Naive thymus-derived CD4-positive, alpha-beta T cell (primary cell): ENCODE data around the gene PCBP3. TPM values are rescaled to one million over a fixed set of nuclear protein-coding genes. Genes with fewer than 3 reads are reported as not detected.
A peak's percentile ranks its signal among the peaks of the same experiment; 100 is the strongest.
"Not testable (repeated sequence)": the region's sequence is repeated elsewhere in the genome, so short reads cannot be mapped to it uniquely, and the experiment has no call there.

Experiments used
- ATAC-seq: fragments of 150-1000 bp; cut with Tn5 transposase; 2 replicates; pipeline ENCODE4 v1.10.0; 2021; ENCODE audit warnings: mild to moderate bottlenecking, moderate library complexity
- CTCF ChIA-PET: fragments of 350-600 bp; sonication (Branson Sonifier 250); formaldehyde crosslinking; loops from one replicate; lab custom pipeline; 2021; ENCODE audit warnings: antibody characterized with exemption; lab: Charles Lee
- POLR2A ChIA-PET: fragments of 350-600 bp; sonication (Branson Sonifier 250); formaldehyde crosslinking; loops from one replicate; lab custom pipeline; 2021; ENCODE audit warnings: antibody characterized with exemption, inconsistent platforms; lab: Charles Lee
- DNase-seq, 9 donors: peaks; one replicate each; pipeline versions ENCODE4 v3.0.0 to v3.0.0-alpha.2; 2020 to 2022; ENCODE audit warnings: mixed read lengths in 1 of 9
- H3K27ac ChIP-seq: one replicate; pipeline ENCODE4 v1.7.0; 2013; ENCODE audit warnings: mild to moderate bottlenecking, low read depth, low read length, moderate library complexity
- H3K27me3 ChIP-seq, 2 donors: one replicate each; pipeline ENCODE4 v1.7.0; 2013; ENCODE audit warnings: low read length in 2 of 2, mild to moderate bottlenecking in 2 of 2, moderate library complexity in 2 of 2; ENCODE audit not compliant: control insufficient read depth in 2 of 2, insufficient read depth in 2 of 2
- H3K36me3 ChIP-seq, 3 experiments: 1 replicate in 2 of 3; 2 replicates in 1 of 3; pipeline ENCODE4 v1.7.0; 2013; ENCODE audit warnings: low read length in 3 of 3, mild to moderate bottlenecking in 3 of 3, moderate library complexity in 1 of 3; ENCODE audit not compliant: insufficient read depth in 3 of 3, control insufficient read depth in 2 of 3
- H3K4me1 ChIP-seq, 2 donors: one replicate each; pipeline ENCODE4 v1.7.0; 2013; ENCODE audit warnings: low read length in 2 of 2, mild to moderate bottlenecking in 2 of 2, moderate library complexity in 1 of 2; ENCODE audit not compliant: control insufficient read depth in 2 of 2, insufficient read depth in 2 of 2
- H3K4me3 ChIP-seq: 2 replicates; pipeline ENCODE4 v1.7.0; 2013; ENCODE audit warnings: mild to moderate bottlenecking, low read length
- H3K9me3 ChIP-seq, 3 experiments: 1 replicate in 2 of 3; 2 replicates in 1 of 3; pipeline ENCODE4 v1.7.0; 2013; ENCODE audit warnings: low read length in 3 of 3; ENCODE audit not compliant: control insufficient read depth in 2 of 3
- H3K27ac Mint-ChIP-seq, 9 donors: one replicate each; pipeline ENCODE4 v1.8.0; 2020 to 2022; ENCODE audit warnings: mixed read lengths in 9 of 9, mild to moderate bottlenecking in 8 of 9, moderate library complexity in 5 of 9, inconsistent platforms in 2 of 9
- H3K27me3 Mint-ChIP-seq, 5 donors: one replicate each; pipeline ENCODE4 v1.8.0; 2021 to 2022; ENCODE audit warnings: mixed read lengths in 5 of 5, mild to moderate bottlenecking in 1 of 5
- H3K36me3 Mint-ChIP-seq, 5 donors: one replicate each; pipeline ENCODE4 v1.8.0; 2020 to 2022; ENCODE audit warnings: mixed read lengths in 5 of 5, mild to moderate bottlenecking in 3 of 5, inconsistent platforms in 1 of 5
- H3K4me1 Mint-ChIP-seq, 7 donors: one replicate each; pipeline ENCODE4 v1.8.0; 2020 to 2022; ENCODE audit warnings: mixed read lengths in 7 of 7, mild to moderate bottlenecking in 3 of 7, inconsistent platforms in 1 of 7
- H3K4me3 Mint-ChIP-seq, 10 donors: one replicate each; pipeline ENCODE4 v1.8.0; 2020 to 2022; ENCODE audit warnings: mild to moderate bottlenecking in 10 of 10, mixed read lengths in 10 of 10, moderate library complexity in 6 of 10, inconsistent platforms in 2 of 10
- H3K9me3 Mint-ChIP-seq, 11 donors: one replicate each; pipeline ENCODE4 v1.8.0; 2020 to 2022; ENCODE audit warnings: mixed read lengths in 11 of 11, mild to moderate bottlenecking in 4 of 11, inconsistent platforms in 1 of 11, moderate library complexity in 1 of 11
- intact Hi-C, 2 donors: fragments of 100-400 bp; cut with micrococcal nuclease; formaldehyde crosslinking; loops; one replicate each; pipeline ENCODE4 v1.15.1; 2023
- polyA plus RNA-seq, 2 donors: library from polyadenylated mRNA; unstranded; fragments of 300-500 nt; fragmentation: Illumina TruSeq; gene quantifications; one replicate each; pipeline ENCODE4 v1.2.3, GENCODE V29; 2021
- total RNA-seq, 6 experiments: library from RNA in 5 of 6; stranded (reverse) in 5 of 6; gene quantifications; 1 replicate in 5 of 6; 2 replicates in 1 of 6; pipeline ENCODE4 v1.2.3 and lab custom pipeline; 2021 to 2026

PCBP3 gene
- total and polyA plus RNA-seq, 7 experiments from 2014 or later = 1.2 to 5.2 (median 1.6) TPM

DNA sequence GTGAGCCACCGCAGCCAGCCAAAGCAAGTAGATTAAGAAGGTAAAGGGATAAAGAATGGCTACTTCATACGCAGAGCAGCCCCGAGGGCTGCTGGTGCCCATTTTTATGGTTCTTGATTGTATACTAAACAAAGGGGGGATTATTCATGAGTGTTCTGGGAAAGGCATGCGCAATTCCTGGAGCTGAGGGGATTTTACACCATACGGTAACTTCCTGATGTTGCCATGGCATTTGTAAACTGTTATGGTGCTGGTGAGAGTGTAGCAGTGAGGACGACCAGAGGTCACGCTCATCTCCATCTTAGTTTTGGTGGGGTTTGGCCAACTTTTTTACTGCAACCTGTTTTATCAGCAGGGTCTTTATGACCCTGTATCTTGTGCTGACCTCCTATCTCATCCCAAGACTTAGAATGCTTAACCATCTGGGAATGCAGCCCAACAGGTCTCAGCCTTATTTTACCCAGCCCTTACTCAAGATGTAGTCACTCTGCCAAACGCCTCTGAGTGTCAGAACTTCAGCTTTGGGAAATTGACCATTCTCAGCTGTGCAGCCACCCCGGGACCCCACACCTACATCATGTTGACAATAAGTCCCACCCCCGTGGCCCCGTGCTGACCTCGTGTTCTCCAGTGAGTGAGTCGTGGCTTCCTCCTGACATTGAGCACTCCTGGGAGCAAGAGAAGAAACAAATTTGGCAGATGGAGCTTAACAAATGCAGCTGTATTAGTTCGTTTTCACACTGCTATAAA, 188.6 kb downstream of the PCBP3 start:
- CTCF ChIA-PET = no interaction called here
- Mint-ChIP-seq H3K36me3 (no peaks in the 10 kb centered on the region), H3K27me3 (no peaks in the 10 kb centered on the region), H3K4me1 (peaks cover 5 to 11% (median 10%) of the 10 kb centered on the region in 7 donors), H3K9me3 (peaks cover 0 to 4% (median 0%) of the 10 kb centered on the region in 11 donors), H3K4me3 (no peak overlapping the region), H3K27ac (peak overlapping the region in 1 of 9 donors; percentile 10)
- POLR2A ChIA-PET = no interaction called here
- Histone ChIP-seq H3K36me3 (no peaks in the 10 kb centered on the region), H3K27me3 (no peaks in the 10 kb centered on the region), H3K9me3 (no peaks in the 10 kb centered on the region), H3K4me1 (peaks cover 0 to 9% of the 10 kb centered on the region in 2 donors), H3K4me3 (no peak overlapping the region), H3K27ac (no peak overlapping the region)
- ATAC-seq (no peak), DNase-seq (no peak)
- intact Hi-C loops = no loop called here

DNA sequence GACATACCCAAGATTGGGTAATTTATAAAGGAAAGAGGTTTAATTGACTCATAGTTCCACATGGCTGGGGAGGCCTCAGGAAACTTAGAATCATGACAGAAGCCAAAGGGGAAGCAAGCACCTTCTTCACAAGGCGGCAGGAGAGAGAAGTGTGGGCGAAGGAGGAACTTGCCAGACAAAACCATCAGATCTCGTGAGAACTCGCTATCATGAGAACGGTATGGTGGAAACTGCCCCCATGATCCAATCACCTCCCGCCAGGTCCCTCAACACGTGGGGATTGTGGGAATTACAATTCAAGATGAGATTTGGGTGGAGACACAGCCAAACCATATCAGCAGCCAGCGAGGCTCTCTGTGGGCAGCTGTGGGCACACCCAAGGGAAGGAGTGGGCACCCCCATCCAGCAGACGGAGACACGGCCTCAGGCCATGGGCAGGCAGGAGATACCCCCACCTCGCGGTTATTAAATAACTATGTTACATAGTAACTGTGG, 189.3 kb downstream of the PCBP3 start:
- H3K9me3 ChIP-seq, H3K27me3 ChIP-seq, H3K27me3 Mint-ChIP-seq, POLR2A ChIA-PET, H3K4me1 ChIP-seq, H3K4me3 Mint-ChIP-seq, ATAC-seq, H3K27ac ChIP-seq, H3K4me1 Mint-ChIP-seq, DNase-seq, H3K9me3 Mint-ChIP-seq, intact Hi-C loops, H3K4me3 ChIP-seq, H3K27ac Mint-ChIP-seq, H3K36me3 Mint-ChIP-seq, H3K36me3 ChIP-seq, CTCF ChIA-PET: not testable (repeated sequence)

DNA sequence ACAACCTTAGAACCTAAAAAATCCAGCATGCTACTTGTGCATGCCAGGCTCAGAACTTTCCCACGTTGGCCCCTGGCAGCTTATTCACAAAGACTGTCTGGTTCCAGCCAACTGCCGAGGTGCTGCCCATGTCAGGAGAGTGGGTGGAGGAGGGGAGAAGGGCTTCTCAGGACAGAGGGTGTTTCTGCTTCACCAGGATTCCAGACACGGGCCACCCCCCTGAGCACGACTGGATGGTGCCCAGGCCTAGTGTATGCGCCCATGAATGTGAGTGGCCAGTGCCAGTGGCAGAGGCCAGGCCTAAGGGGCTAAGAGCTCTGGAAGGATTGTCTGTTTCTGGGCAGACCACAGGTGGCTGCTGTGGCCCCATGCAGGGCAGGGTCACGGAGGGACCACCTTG, 189.9 kb downstream of the PCBP3 start:
- no peak overlapping the region for H3K27ac ChIP-seq
- ATAC-seq = no peak
- no peaks in the 10 kb centered on the region for H3K4me1 ChIP-seq
- H3K27me3 ChIP-seq = no peaks in the 10 kb centered on the region
- no peaks in the 10 kb centered on the region for H3K36me3 Mint-ChIP-seq
- H3K9me3 Mint-ChIP-seq = peaks cover 0 to 4% (median 0%) of the 10 kb centered on the region in 11 donors
- intact Hi-C loops = no loop called here
- DNase-seq = peak in 1 of 9 donors; percentile 3
- no peaks in the 10 kb centered on the region for H3K27me3 Mint-ChIP-seq
- H3K4me1 Mint-ChIP-seq = no peaks in the 10 kb centered on the region
- no peaks in the 10 kb centered on the region for H3K9me3 ChIP-seq
- no peaks in the 10 kb centered on the region for H3K36me3 ChIP-seq
- H3K27ac Mint-ChIP-seq = no peak overlapping the region
- CTCF ChIA-PET = no interaction called here
- POLR2A ChIA-PET = no interaction called here
- H3K4me3 ChIP-seq = no peak overlapping the region
- H3K4me3 Mint-ChIP-seq = no peak overlapping the region

DNA sequence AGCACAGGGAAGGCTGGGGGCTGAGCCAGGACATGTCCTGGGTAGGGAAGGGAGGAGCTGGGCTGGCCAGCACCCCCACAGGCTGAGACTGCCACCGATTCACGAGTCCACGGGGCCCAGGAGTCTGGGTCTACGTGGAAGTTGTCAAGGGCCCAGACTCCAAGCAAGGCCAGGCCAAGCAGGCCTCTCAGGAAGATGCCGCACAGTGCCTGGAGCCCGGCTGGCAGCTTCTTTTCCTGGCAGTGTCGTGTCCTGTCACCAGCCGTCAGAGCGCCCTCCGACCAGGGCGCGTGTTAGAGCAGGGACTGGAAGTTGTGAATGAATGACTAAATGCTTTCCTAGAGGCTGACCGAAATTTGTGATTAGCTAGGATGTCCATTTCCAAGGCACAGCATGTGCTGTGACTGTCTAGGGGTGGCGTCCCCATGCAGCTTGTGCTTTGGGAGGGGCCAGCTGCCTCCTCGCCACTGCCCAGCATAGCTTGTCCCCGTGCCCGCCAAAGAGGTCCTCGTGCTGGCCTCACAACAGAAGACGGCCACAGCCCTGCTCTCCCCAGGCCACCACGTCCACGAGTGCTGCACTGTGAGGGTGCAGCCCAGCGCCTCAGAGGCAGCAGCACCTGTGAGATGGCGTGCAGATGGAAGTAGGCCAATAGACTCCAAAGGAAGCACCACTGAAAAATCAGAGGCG, 190.6 kb downstream of the PCBP3 start:
- no peaks in the 10 kb centered on the region for H3K36me3 Mint-ChIP-seq
- no peaks in the 10 kb centered on the region for H3K4me1 Mint-ChIP-seq
- no peak overlapping the region for H3K27ac ChIP-seq
- CTCF ChIA-PET = no interaction called here
- H3K9me3 ChIP-seq = no peaks in the 10 kb centered on the region
- ATAC-seq (no peak), DNase-seq (peak in 1 of 9 donors; percentile 16)
- no peak overlapping the region for H3K4me3 Mint-ChIP-seq
- peaks cover 0 to 4% (median 0%) of the 10 kb centered on the region in 11 donors for H3K9me3 Mint-ChIP-seq
- POLR2A ChIA-PET = no interaction called here
- no peaks in the 10 kb centered on the region for H3K27me3 Mint-ChIP-seq
- no peak overlapping the region for H3K27ac Mint-ChIP-seq
- H3K36me3 ChIP-seq = no peaks in the 10 kb centered on the region
- H3K27me3 ChIP-seq = no peaks in the 10 kb centered on the region
- no peak overlapping the region for H3K4me3 ChIP-seq
- no peaks in the 10 kb centered on the region for H3K4me1 ChIP-seq
- intact Hi-C loops = no loop called here

DNA sequence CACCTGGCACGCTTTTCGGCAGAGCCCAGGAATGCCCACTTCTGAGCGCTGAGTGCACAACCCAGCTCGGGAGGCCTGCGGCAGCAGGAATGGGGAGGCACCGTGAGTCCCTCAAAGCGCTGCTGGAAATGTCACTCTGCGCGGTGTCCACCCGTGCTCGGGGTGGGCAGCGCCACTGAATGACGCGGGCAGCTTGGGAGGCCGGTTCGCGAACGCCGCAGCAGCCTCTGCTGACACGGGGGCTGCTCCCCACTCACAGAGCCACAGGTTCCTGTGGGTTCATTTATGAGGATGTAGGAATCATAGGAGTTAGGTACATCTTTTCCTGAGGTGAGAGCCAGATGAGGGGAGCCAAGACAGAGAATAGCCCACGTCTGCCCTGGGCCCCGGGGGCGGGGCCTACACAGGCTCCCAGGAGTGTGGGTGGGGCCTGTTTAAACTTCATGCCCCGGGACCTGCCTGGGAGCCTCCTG, 191.3 kb downstream of the PCBP3 start:
- Histone ChIP-seq H3K4me3 (no peak overlapping the region), H3K27ac (no peak overlapping the region), H3K4me1 (no peaks in the 10 kb centered on the region), H3K36me3 (no peaks in the 10 kb centered on the region), H3K27me3 (no peaks in the 10 kb centered on the region), H3K9me3 (no peaks in the 10 kb centered on the region)
- DNase-seq = peak in 1 of 9 donors; percentile 7
- intact Hi-C loops = no loop called here
- H3K36me3 Mint-ChIP-seq = no peaks in the 10 kb centered on the region
- no peak overlapping the region for H3K4me3 Mint-ChIP-seq
- no peak for ATAC-seq
- CTCF ChIA-PET = interaction anchor here (0.8 kb wide), 1 partner anchor 661 kb away, joined by 3 read pairs; no protein-coding TSS in a partner anchor
- POLR2A ChIA-PET = no interaction called here
- no peaks in the 10 kb centered on the region for H3K27me3 Mint-ChIP-seq
- no peak overlapping the region for H3K27ac Mint-ChIP-seq
- no peaks in the 10 kb centered on the region for H3K4me1 Mint-ChIP-seq
- peaks cover 0 to 4% (median 0%) of the 10 kb centered on the region in 11 donors for H3K9me3 Mint-ChIP-seq

DNA sequence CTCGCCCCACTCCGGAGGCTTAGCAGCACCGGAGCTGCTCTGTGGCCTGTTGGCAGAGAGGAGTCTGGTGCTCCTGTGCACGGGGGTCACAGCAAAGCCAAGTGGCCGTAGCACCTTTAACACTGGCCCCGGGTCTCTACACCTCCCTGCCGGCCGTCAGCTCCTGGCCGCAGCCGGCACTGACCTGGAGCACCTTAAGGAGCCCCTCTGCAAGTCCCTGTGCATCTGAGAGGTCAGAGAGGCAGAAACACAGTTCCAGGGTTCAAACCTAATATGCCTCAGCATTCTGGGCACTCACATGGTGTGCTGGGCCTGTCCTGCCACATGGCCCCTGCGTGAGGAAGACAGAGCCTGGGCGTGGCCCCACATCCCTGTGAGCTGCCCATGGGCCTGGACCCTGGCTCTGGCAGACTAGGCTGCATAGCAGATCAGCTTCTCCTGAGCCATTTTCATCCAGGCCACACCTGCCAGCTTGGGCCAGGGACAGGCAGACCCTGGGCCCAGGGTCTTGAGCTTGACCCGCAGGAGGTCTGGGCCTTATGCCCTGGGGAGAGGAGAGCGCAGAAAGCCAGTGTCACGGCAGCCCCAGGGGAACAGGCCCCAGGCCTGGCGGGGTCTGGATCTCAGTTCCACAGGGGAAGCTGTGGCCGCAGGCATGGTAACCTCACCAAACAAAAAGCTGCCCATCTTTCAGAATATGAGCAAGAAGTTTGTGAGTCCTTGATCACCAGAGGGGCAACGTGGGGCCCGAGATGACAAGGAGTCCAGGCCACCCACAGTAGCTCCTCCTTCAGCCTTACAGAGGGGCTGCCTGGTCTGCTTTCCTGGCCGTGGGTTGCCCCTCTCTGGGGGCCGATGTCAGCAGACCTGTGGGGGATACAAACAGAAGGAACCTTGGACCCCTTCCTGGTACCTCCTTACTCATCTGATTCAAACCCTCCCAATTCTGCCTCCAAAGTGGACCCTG, 192.1 kb downstream of the PCBP3 start:
- H3K27ac ChIP-seq = no peak overlapping the region
- CTCF ChIA-PET = interaction anchor here (0.8 kb wide), 1 partner anchor 662 kb away, joined by 3 read pairs; no protein-coding TSS in a partner anchor
- Mint-ChIP-seq H3K4me3 (no peak overlapping the region), H3K27me3 (no peaks in the 10 kb centered on the region), H3K27ac (no peak overlapping the region), H3K36me3 (no peaks in the 10 kb centered on the region), H3K4me1 (no peaks in the 10 kb centered on the region), H3K9me3 (peaks cover 0 to 5% (median 0%) of the 10 kb centered on the region in 11 donors)
- POLR2A ChIA-PET = no interaction called here
- H3K9me3 ChIP-seq = peaks cover 0 to 2% (median 0%) of the 10 kb centered on the region in 3 experiments
- H3K4me3 ChIP-seq = no peak overlapping the region
- H3K36me3 ChIP-seq = no peaks in the 10 kb centered on the region
- peak in 1 of 9 donors; percentile 16 for DNase-seq
- intact Hi-C loops = no loop called here
- no peaks in the 10 kb centered on the region for H3K4me1 ChIP-seq
- H3K27me3 ChIP-seq = no peaks in the 10 kb centered on the region
- no peak for ATAC-seq
